Activated CD8-positive, alpha-beta memory T cell treated with anti-CD3 and anti-CD28 coated beads, Interleukin-2, amount 50 U/mL, for 24 hours (primary cell): Measurements from ENCODE around the gene HSPA6.
"Not testable (repeated sequence)": the region's sequence is repeated elsewhere in the genome, so short reads cannot be mapped to it uniquely, and the experiment has no call there.

Experiments used
- DNase-seq: peaks from one replicate; pipeline ENCODE4 v3.0.0-alpha.2; 2020; ENCODE audit errors: extremely low read depth

The HSPA6 gene

DNA sequence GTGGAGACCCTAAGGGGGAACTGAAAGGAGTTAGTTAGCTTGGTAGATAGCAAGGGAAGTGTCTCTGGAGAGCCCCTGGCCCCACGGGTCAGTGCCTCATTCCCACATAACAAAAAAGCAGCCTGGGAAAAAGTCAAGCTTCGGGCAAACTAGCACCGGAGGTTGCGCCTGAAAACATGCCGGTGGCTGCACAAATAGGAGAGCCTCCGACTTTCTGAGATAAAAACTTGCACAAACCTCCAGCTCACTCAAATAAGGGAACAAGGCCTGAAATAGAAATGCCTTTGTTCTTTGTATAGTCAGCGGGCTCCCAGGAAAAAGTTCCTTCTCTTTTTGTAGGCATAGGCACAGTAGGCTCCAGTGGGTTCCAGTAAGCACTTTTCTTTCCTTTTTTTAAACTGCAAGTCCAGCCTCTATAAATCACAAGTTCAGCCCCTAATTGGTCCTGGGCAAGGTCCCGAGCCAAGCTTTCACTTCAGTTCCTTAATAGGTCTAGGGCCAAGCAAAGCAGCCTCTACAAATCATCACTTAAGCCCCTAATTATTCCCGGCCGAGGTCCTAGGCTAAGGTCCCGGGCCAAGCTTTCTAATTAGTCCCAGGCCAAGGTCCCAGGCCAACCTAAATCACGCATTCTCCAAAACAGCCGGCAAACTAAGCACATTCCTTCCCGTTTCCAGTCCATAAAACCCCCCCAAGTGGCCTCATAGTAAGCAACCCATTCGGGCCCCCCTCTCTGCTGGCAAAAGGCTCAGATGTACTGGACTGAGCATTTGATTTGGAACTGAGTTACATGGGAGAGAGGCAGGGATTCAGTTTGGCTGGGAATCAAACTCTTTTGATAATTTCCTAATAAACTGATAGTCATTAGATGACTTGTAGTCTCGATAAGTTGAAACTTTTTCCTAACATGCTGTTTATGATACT is 8.6 kb downstream of the HSPA6 start:
- not testable (repeated sequence) for DNase-seq

- DNase-seq, result not testable (repeated sequence)
Observed at GRCh38 chr1:161537068-161537669, 12.8 kb downstream of the HSPA6 start.

DNA sequence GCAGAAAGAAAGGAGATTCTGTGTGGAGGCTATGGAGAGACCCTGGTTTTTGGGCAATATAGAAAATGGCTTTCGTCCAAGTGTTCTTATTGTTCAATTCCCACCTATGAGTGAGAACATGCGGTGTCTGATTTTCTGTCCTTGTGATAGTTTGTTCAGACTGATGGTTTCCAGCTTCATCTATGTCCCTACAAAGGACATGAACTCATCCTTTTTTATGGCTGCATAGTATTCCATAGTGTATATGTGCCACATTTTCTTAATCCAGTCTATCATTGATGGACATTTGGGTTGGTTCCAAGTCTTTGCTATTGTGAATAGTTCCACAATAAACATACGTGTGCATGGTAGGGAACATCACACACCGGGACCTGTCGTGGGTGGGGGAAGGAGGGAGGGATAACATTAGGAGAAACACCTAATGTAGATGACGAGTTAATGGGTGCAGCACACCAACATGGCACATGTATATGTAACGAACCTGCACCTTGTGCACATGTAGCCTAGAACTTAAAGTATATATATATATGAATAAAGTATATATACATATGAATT is 14.7 kb downstream of the HSPA6 start:
- not testable (repeated sequence) for DNase-seq

GRCh38 chr1:161539731-161540569 is 15.6 kb downstream of the HSPA6 start:
- DNase-seq, result peak; percentile 99

- not testable (repeated sequence) for DNase-seq
Observed at GRCh38 chr1:161540570-161540960, 16.2 kb downstream of the HSPA6 start.

- DNase-seq, result not testable (repeated sequence)
Observed at GRCh38 chr1:161542091-161542559, 17.8 kb downstream of the HSPA6 start.

GRCh38 chr1:161543125-161543524 is 18.8 kb downstream of the HSPA6 start:
- not testable (repeated sequence) for DNase-seq

DNA sequence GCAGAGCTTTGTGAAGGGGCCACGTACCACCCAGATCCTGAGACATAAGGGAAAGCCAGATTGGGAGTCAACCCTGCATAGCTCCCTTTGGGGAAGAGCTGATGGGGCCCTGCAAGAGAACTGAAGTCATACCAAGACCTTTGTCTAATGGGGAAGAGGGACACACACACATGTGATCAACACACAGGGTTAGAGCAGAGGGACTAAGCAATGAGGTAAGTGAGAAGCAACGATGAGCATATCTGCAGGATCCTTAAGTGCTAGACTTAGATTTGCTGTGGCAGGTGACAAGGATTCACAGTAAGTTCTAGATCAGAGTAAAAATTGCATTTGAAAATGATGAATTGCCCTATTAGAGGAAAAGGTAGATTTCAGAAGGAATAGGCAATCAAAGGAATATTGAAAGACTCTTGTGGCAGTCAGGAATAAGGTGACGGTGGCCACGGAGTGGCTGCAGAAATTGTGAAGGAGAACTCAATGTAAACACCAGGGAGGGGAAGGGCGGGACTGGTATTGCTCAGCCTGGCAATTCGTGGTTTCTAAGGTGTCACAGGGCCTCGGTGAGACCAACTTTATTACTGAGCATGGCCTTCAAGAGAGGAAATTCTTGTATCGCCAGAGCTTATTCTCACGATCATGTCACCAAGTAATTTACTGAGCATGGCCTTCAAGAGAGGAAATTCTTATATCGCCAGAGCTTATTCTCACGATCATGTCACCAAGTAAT is 20.8 kb downstream of the HSPA6 start:
- DNase-seq, result not testable (repeated sequence)

- DNase-seq, result not testable (repeated sequence)
Observed at GRCh38 chr1:161547995-161548741, 23.8 kb downstream of the HSPA6 start.

GRCh38 chr1:161548749-161549406 is 24.5 kb downstream of the HSPA6 start:
- DNase-seq, result not testable (repeated sequence)

GRCh38 chr1:161549652-161550051 is 25.3 kb downstream of the HSPA6 start, which contains the start of gene FCGR3A:
Gene FCGR3A (minus strand): TSS chr1:161549818. CDS start chr1:161549736, 82 bp downstream.
- no peak for DNase-seq

DNA sequence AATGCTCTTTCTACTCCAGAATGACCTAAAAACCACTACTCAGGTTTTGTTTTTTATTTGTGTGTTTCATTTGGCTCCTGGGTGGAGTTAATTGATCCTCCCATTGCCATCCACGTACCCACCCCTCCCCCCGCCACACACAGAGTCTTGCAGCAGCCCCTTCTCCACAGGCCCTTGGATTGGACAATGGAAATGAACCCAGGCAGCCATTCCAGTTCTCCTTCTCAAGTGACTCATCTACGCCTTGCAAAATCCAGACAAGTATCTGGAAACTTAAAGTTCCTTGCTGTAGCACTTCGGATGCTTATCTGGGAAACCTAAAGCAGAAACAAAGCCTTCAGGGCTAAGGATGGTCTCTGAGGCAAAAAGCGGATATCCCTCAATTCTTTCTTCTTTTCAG is 26.6 kb downstream of the HSPA6 start:
- DNase-seq, result not testable (repeated sequence)

DNA sequence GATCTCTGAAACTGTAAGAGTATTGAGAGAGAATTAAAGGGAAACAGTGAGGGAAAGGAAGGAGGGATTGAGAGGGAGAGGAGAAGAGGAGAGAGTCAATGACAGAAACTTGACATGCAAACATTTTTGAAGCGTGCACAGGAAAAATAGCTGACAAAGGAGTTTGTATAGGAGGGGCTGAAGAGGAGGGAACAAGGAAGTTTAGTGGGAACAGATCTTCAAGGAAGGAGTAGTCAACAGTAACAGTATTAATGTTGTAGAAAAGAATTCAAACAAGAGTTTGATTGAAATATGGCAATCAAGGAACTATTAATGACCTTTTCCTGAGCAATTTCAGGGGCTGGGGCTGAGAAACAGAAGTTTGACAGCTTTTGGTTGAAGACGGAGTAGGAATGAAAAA is 29.3 kb downstream of the HSPA6 start:
- DNase-seq, result not testable (repeated sequence)

- DNase-seq, result not testable (repeated sequence)
Observed at GRCh38 chr1:161554340-161554739, 30.0 kb downstream of the HSPA6 start.

GRCh38 chr1:161554815-161555417 is 30.6 kb downstream of the HSPA6 start:
- DNase-seq, result not testable (repeated sequence)

DNA sequence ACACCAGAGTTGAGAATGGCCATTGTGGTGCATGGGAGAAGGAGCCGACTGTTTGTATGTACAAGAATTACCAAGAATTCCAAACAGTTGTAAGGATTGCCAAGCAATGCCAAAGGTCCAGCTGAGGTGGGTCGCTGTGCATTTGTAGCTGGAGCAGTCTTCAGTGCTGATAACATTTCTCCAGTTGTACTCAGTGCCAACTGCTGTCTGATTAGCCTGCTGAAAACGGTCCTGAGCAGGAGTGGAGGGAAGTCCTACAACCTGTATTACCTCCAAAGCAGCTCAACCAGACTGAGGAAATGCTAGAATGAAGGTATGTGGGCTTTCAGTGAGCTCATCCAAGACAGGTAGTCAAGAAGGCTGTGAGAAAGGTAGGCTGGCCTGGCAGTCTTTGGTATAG is 31.8 kb downstream of the HSPA6 start:
- not testable (repeated sequence) for DNase-seq

DNA sequence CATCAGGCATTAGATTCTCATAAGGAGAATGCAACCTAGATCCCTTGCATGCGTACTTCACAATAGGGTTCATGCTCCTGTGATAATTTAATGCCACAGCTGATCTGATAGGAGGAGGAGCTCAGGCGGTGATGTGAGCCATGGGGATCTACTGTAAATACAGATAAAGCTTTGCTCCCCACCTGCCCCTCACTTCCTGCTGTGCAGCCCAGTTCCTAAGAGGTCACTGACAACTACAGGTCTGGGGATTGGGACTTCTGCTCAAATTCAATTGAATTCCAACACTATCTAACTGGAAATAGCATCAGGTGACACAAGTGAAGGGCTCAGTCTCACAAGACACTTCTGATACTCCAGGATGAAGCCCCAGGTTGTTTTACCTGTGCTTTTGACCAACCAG is 32.6 kb downstream of the HSPA6 start:
- DNase-seq, result not testable (repeated sequence)

DNA sequence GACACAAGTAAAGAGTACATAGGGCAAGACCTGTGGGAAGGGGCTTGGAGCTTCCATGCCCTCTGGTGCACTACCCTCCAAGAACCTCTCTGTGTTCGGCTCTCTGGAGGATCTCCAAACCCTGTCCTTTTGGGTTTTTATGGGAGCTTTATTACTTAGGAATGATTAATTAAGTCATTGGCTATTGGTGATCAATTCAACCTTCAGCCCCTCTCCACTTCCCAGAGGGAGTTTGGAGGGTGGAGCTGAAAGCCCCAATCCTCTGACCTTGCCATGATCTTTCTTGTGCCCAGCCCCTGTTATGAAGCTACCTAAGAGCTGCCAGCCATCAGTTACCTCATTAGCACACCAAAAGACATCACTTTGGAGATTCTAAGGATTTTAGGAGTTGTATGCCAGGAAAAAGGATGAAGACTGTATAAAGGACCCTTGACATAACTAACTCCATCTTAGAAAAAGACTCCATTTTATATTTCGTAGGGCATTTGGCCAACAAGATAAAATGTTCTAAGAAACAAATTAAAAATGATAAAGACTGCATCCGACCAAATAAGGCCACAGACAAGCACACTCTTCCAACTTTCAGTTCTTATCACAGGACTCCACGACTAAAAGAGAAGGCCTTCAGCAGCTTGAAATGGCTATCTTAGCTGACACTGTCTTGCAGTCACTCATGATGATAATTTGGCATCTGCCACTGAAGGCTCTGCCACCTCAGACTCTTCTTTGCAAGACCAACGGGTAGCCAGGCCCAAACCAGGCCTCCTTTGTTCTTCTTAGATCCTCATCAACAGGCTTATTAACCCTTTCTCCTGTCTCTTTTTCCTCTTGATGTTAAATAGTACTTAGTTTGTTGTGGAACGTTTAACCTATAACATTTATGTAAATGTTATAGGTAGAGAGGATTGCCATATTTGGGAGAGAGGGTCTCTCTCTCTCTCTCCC is 33.4 kb downstream of the HSPA6 start:
- not testable (repeated sequence) for DNase-seq
